ENCODE data around the gene PDILT.
"Not testable (repeated sequence)": the region's sequence is repeated elsewhere in the genome, so short reads cannot be mapped to it uniquely, and the experiment has no call there.

PDILT gene

GRCh38 chr16:20421748-20422147, 17.2 kb upstream of the PDILT start:
- H3K27ac Mint-ChIP-seq; intact Hi-C loops (cut with micrococcal nuclease); H3K4me1 Mint-ChIP-seq (ENCODE audit: low read depth); H3K4me3 Mint-ChIP-seq; H3K36me3 Mint-ChIP-seq (ENCODE audit: low read depth); H3K27me3 Mint-ChIP-seq; H3K9me3 Mint-ChIP-seq: not testable (repeated sequence)

GRCh38 chr16:20419093-20419492, 14.6 kb upstream of the PDILT start:
- H3K4me3 Mint-ChIP-seq; intact Hi-C loops (cut with micrococcal nuclease); H3K36me3 Mint-ChIP-seq (ENCODE audit: low read depth); H3K9me3 Mint-ChIP-seq: not testable (repeated sequence)
- Mint-ChIP-seq H3K4me1 (ENCODE audit: low read depth) (peaks cover 16% of the 10 kb centered on the region), H3K27ac (peak overlapping the region; percentile 48), H3K27me3 (peaks cover 13% of the 10 kb centered on the region)

GRCh38 chr16:20415541-20415940, 11.0 kb upstream of the PDILT start:
- H3K36me3 Mint-ChIP-seq (ENCODE audit: low read depth) = no peaks in the 10 kb centered on the region
- no peaks in the 10 kb centered on the region for H3K9me3 Mint-ChIP-seq
- peaks cover 29% of the 10 kb centered on the region for H3K4me1 Mint-ChIP-seq (ENCODE audit: low read depth)
- H3K27ac Mint-ChIP-seq = peak overlapping the region; percentile 86
- H3K4me3 Mint-ChIP-seq = no peak overlapping the region
- intact Hi-C loops (cut with micrococcal nuclease) = no loop called here
- H3K27me3 Mint-ChIP-seq = peaks cover 10% of the 10 kb centered on the region

GRCh38 chr16:20411055-20411454, 6.5 kb upstream of the PDILT start:
- H3K4me1 Mint-ChIP-seq (ENCODE audit: low read depth) = peaks cover 48% of the 10 kb centered on the region
- peaks cover 5% of the 10 kb centered on the region for H3K27me3 Mint-ChIP-seq
- no peak overlapping the region for H3K4me3 Mint-ChIP-seq
- intact Hi-C loops (cut with micrococcal nuclease) = no loop called here
- no peaks in the 10 kb centered on the region for H3K36me3 Mint-ChIP-seq (ENCODE audit: low read depth)
- H3K27ac Mint-ChIP-seq = peak overlapping the region; percentile 58
- H3K9me3 Mint-ChIP-seq = no peaks in the 10 kb centered on the region

GRCh38 chr16:20410121-20410723, 5.7 kb upstream of the PDILT start:
- peaks cover 5% of the 10 kb centered on the region for H3K27me3 Mint-ChIP-seq
- no peaks in the 10 kb centered on the region for H3K36me3 Mint-ChIP-seq (ENCODE audit: low read depth)
- peak overlapping the region; percentile 99 for H3K27ac Mint-ChIP-seq
- H3K9me3 Mint-ChIP-seq = no peaks in the 10 kb centered on the region
- H3K4me1 Mint-ChIP-seq (ENCODE audit: low read depth) = peaks cover 43% of the 10 kb centered on the region
- peak overlapping the region; percentile 17 for H3K4me3 Mint-ChIP-seq
- intact Hi-C loops (cut with micrococcal nuclease) = no loop called here

- no peaks in the 10 kb centered on the region for H3K9me3 Mint-ChIP-seq
- intact Hi-C loops (cut with micrococcal nuclease) = no loop called here
- H3K27ac Mint-ChIP-seq = peak within 1 kb of the TSS; percentile 99
- H3K27me3 Mint-ChIP-seq = peaks cover 2% of the 10 kb centered on the region
- peaks cover 37% of the 10 kb centered on the region for H3K4me1 Mint-ChIP-seq (ENCODE audit: low read depth)
- H3K36me3 Mint-ChIP-seq (ENCODE audit: low read depth) = no peaks in the 10 kb centered on the region
- H3K4me3 Mint-ChIP-seq = peak within 1 kb of the TSS; percentile 43
Measured at GRCh38 chr16:20409398-20410120, 5.0 kb upstream of the PDILT start, which contains the start of gene ACSM5. ACSM5 (plus strand) TSS chr16:20409534; CDS start chr16:20411485, 1,951 bp downstream.

- intact Hi-C loops (cut with micrococcal nuclease) = no loop called here
- Mint-ChIP-seq H3K4me1 (ENCODE audit: low read depth) (peaks cover 6% of the 10 kb centered on the region), H3K27ac (peak overlapping the region; percentile 24), H3K27me3 (peaks cover 12% of the 10 kb centered on the region), H3K4me3 (no peak overlapping the region), H3K36me3 (ENCODE audit: low read depth) (no peaks in the 10 kb centered on the region), H3K9me3 (no peaks in the 10 kb centered on the region)
Measured at GRCh38 chr16:20402651-20403050, 1.9 kb downstream of the PDILT start.

GRCh38 chr16:20401475-20402016, 3.0 kb downstream of the PDILT start:
- H3K4me3 Mint-ChIP-seq = no peak overlapping the region
- intact Hi-C loops (cut with micrococcal nuclease) = no loop called here
- H3K4me1 Mint-ChIP-seq (ENCODE audit: low read depth) = no peaks in the 10 kb centered on the region
- H3K27me3 Mint-ChIP-seq = peaks cover 12% of the 10 kb centered on the region
- no peak overlapping the region for H3K27ac Mint-ChIP-seq
- no peaks in the 10 kb centered on the region for H3K9me3 Mint-ChIP-seq
- H3K36me3 Mint-ChIP-seq (ENCODE audit: low read depth) = no peaks in the 10 kb centered on the region

- Mint-ChIP-seq H3K4me1 (ENCODE audit: low read depth) (no peaks in the 10 kb centered on the region), H3K36me3 (ENCODE audit: low read depth) (no peaks in the 10 kb centered on the region), H3K4me3 (no peak overlapping the region), H3K27ac (no peak overlapping the region), H3K27me3 (peaks cover 14% of the 10 kb centered on the region), H3K9me3 (no peaks in the 10 kb centered on the region)
- intact Hi-C loops (cut with micrococcal nuclease) = no loop called here
Measured at GRCh38 chr16:20401066-20401465, 3.5 kb downstream of the PDILT start.

GRCh38 chr16:20399185-20399584, 5.4 kb downstream of the PDILT start:
- Mint-ChIP-seq H3K4me1 (ENCODE audit: low read depth) (no peaks in the 10 kb centered on the region), H3K27ac (no peak overlapping the region), H3K9me3 (no peaks in the 10 kb centered on the region), H3K36me3 (ENCODE audit: low read depth) (no peaks in the 10 kb centered on the region), H3K27me3 (peaks cover 14% of the 10 kb centered on the region), H3K4me3 (no peak overlapping the region)
- intact Hi-C loops (cut with micrococcal nuclease) = no loop called here

- Mint-ChIP-seq H3K27me3 (peaks cover 12% of the 10 kb centered on the region), H3K36me3 (ENCODE audit: low read depth) (no peaks in the 10 kb centered on the region), H3K4me1 (ENCODE audit: low read depth) (peaks cover 5% of the 10 kb centered on the region), H3K4me3 (no peak overlapping the region), H3K9me3 (no peaks in the 10 kb centered on the region), H3K27ac (no peak overlapping the region)
- intact Hi-C loops (cut with micrococcal nuclease) = no loop called here
Measured at GRCh38 chr16:20398603-20399002, 5.9 kb downstream of the PDILT start.

- H3K36me3 Mint-ChIP-seq (ENCODE audit: low read depth) = no peaks in the 10 kb centered on the region
Measured at GRCh38 chr16:20397468-20398074, 7.0 kb downstream of the PDILT start.

GRCh38 chr16:20396846-20397467, 7.6 kb downstream of the PDILT start:
- no peaks in the 10 kb centered on the region for H3K36me3 Mint-ChIP-seq (ENCODE audit: low read depth)
- H3K27me3 Mint-ChIP-seq = peaks cover 4% of the 10 kb centered on the region
- no peaks in the 10 kb centered on the region for H3K9me3 Mint-ChIP-seq
- intact Hi-C loops (cut with micrococcal nuclease) = no loop called here
- no peak overlapping the region for H3K4me3 Mint-ChIP-seq
- H3K4me1 Mint-ChIP-seq (ENCODE audit: low read depth) = peaks cover 5% of the 10 kb centered on the region
- no peak overlapping the region for H3K27ac Mint-ChIP-seq

More at GRCh38 chr16:20397468-20398074, 7.0 kb downstream of the PDILT start:
- Mint-ChIP-seq H3K9me3 (no peaks in the 10 kb centered on the region), H3K4me3 (no peak overlapping the region), H3K27me3 (peaks cover 4% of the 10 kb centered on the region), H3K4me1 (ENCODE audit: low read depth) (peaks cover 5% of the 10 kb centered on the region), H3K27ac (no peak overlapping the region)
- intact Hi-C loops (cut with micrococcal nuclease) = no loop called here

GRCh38 chr16:20395946-20396345, 8.6 kb downstream of the PDILT start:
- H3K9me3 Mint-ChIP-seq = no peaks in the 10 kb centered on the region
- peaks cover 5% of the 10 kb centered on the region for H3K4me1 Mint-ChIP-seq (ENCODE audit: low read depth)
- intact Hi-C loops (cut with micrococcal nuclease) = no loop called here
- no peaks in the 10 kb centered on the region for H3K36me3 Mint-ChIP-seq (ENCODE audit: low read depth)
- H3K4me3 Mint-ChIP-seq = no peak overlapping the region
- H3K27ac Mint-ChIP-seq = no peak overlapping the region
- H3K27me3 Mint-ChIP-seq = peaks cover 4% of the 10 kb centered on the region

Measured in dendritic cell treated with granulocyte-macrophage colony-stimulating factor and Interleukin-4, amounts not matched to agents 40 ng/mL and 50 ng/mL, for 4 days (primary cell).